Hepatocyte (in vitro differentiated cells): ENCODE data around the gene MOB1A. TPM values are rescaled to one million over a fixed set of nuclear protein-coding genes. Genes with fewer than 3 reads are reported as not detected.

Source experiments
- DNase-seq: peaks from one replicate; pipeline ENCODE4 v3.0.0-alpha.2; 2016; ENCODE audit warnings: low spot score
- H2AFZ ChIP-seq: fragments of 200-600 bp; sonication (generic); 2 replicates; pipeline ENCODE4 v1.6.0; 2016; ENCODE audit warnings: antibody characterized with exemption, mild to moderate bottlenecking
- H3K27ac ChIP-seq: fragments of 200-600 bp; sonication (generic); 2 replicates; pipeline ENCODE4 v1.5.1; 2016; ENCODE audit warnings: mild to moderate bottlenecking
- H3K27me3 ChIP-seq: fragments of 200-600 bp; sonication (generic); 2 replicates; pipeline ENCODE4 v1.6.1; 2016
- H3K36me3 ChIP-seq: fragments of 200-600 bp; sonication (generic); replicated peaks from 2 replicates; pipeline ENCODE4 v1.5.1; 2016; ENCODE audit warnings: low read depth; ENCODE audit not compliant: insufficient read depth
- H3K4me1 ChIP-seq: fragments of 200-600 bp; sonication (generic); 2 replicates; pipeline ENCODE4 v1.5.1; 2016; ENCODE audit warnings: mild to moderate bottlenecking, moderate library complexity; ENCODE audit not compliant: insufficient read depth
- H3K4me2 ChIP-seq: fragments of 200-600 bp; sonication (generic); 2 replicates; pipeline ENCODE4 v1.6.0; 2016
- H3K4me3 ChIP-seq: fragments of 200-600 bp; sonication (generic); 2 replicates; pipeline ENCODE4 v1.5.1; 2016; ENCODE audit warnings: mild to moderate bottlenecking
- H3K79me2 ChIP-seq: fragments of 200-600 bp; sonication (generic); 2 replicates; pipeline ENCODE4 v1.6.0; 2017; ENCODE audit warnings: mild to moderate bottlenecking
- H3K9me2 ChIP-seq: fragments of 200-600 bp; sonication (generic); replicated peaks from 2 replicates; pipeline ENCODE4 v1.6.0; 2017; ENCODE audit warnings: mild to moderate bottlenecking; ENCODE audit not compliant: insufficient read depth
- H3K9me3 ChIP-seq: fragments of 200-600 bp; sonication (generic); 2 replicates; pipeline ENCODE4 v1.5.1; 2016; ENCODE audit warnings: low read depth, mild to moderate bottlenecking
- H4K20me1 ChIP-seq: fragments of 200-600 bp; sonication (generic); 2 replicates; pipeline ENCODE4 v1.6.0; 2016; ENCODE audit warnings: mild to moderate bottlenecking; ENCODE audit not compliant: insufficient read depth, poor library complexity, severe bottlenecking
- CTCF ChIP-seq: fragments of 200-600 bp; sonication (generic); IDR thresholded peaks from 2 replicates; pipeline ENCODE4 v1.5.1; 2016; ENCODE audit warnings: antibody characterized with exemption, mild to moderate bottlenecking; ENCODE audit not compliant: poor library complexity
- EZH2 ChIP-seq: fragments of 200-600 bp; sonication (generic); IDR thresholded peaks from 2 replicates; pipeline ENCODE4 v1.6.1; 2016; ENCODE audit warnings: antibody characterized with exemption, mild to moderate bottlenecking, borderline replicate concordance
- EZH2phosphoT487 ChIP-seq: fragments of 200-600 bp; sonication (generic); IDR thresholded peaks from one replicate; pipeline ENCODE4 v1.6.1; 2018; ENCODE audit warnings: antibody characterized with exemption, mild to moderate bottlenecking, low read depth, moderate library complexity; ENCODE audit not compliant: unreplicated experiment, severe bottlenecking
- WGBS: methylation state at CpG from one replicate; pipeline ENCODE4 v1.1.6; 2016; ENCODE audit warnings: low lambda C conversion rate; ENCODE audit errors: missing lambda C conversion rate; 5-methylcytosine and 5-hydroxymethylcytosine counted together
- polyA plus RNA-seq: library from polyadenylated mRNA; unstranded; fragments of >200 nt; fragmentation: Nextera tagmentation; extraction: Ambion mirVana; gene quantifications from 2 replicates; pipeline ENCODE4 v1.2.1, GENCODE V29; 2016
- total RNA-seq: library from RNA; depleted of rRNA; stranded (reverse); fragments of >200 nt; gene quantifications from 2 replicates; pipeline ENCODE4 v1.2.3, GENCODE V29; 2014

The MOB1A gene
- total and polyA plus RNA-seq, 2 experiments from 2014 or later: 43.3 to 100 TPM

GRCh38 chr2:74221604-74222299 lies 43.1 kb upstream of the MOB1A start:
- Histone ChIP-seq H3K4me3 (no peak overlapping the region), H3K9me3 (no peaks in the 10 kb centered on the region), H3K4me2 (no peak overlapping the region), H3K79me2 (no peaks in the 10 kb centered on the region), H3K27me3 (no peaks in the 10 kb centered on the region), H4K20me1 (no peaks in the 10 kb centered on the region), H3K9me2 (no peaks in the 10 kb centered on the region), H2AFZ (no peak overlapping the region), H3K4me1 (no peaks in the 10 kb centered on the region), H3K36me3 (no peaks in the 10 kb centered on the region), H3K27ac (no peak overlapping the region)
- 92% methylated on average over 6 of the region's 6 CpGs for WGBS
- no peak for DNase-seq
- TF ChIP-seq EZH2 (no peak), CTCF (no peak), EZH2phosphoT487 (no peak)

GRCh38 chr2:74221091-74221490 lies 42.4 kb upstream of the MOB1A start:
- Histone ChIP-seq H4K20me1 (no peaks in the 10 kb centered on the region), H3K4me3 (no peak overlapping the region), H3K9me2 (no peaks in the 10 kb centered on the region), H3K27me3 (no peaks in the 10 kb centered on the region), H2AFZ (no peak overlapping the region), H3K27ac (no peak overlapping the region), H3K4me1 (no peaks in the 10 kb centered on the region), H3K4me2 (no peak overlapping the region), H3K36me3 (no peaks in the 10 kb centered on the region), H3K9me3 (no peaks in the 10 kb centered on the region), H3K79me2 (no peaks in the 10 kb centered on the region)
- TF ChIP-seq EZH2 (no peak), EZH2phosphoT487 (no peak), CTCF (no peak)
- no peak for DNase-seq
- 94% methylated on average over 6 of the region's 6 CpGs for WGBS

- H2AFZ ChIP-seq: no peak overlapping the region
- no peak for TF ChIP-seq EZH2
- TF ChIP-seq EZH2phosphoT487: no peak
- TF ChIP-seq CTCF: no peak
- no peak overlapping the region for H3K27ac ChIP-seq
- H3K4me2 ChIP-seq: no peak overlapping the region
- 98% methylated on average over 5 of the region's 5 CpGs for WGBS
- H3K4me1 ChIP-seq: no peaks in the 10 kb centered on the region
- no peak for DNase-seq
- no peaks in the 10 kb centered on the region for H4K20me1 ChIP-seq
- no peaks in the 10 kb centered on the region for H3K27me3 ChIP-seq
- H3K9me3 ChIP-seq: no peaks in the 10 kb centered on the region
- H3K4me3 ChIP-seq: no peak overlapping the region
- no peaks in the 10 kb centered on the region for H3K36me3 ChIP-seq
- H3K79me2 ChIP-seq: no peaks in the 10 kb centered on the region
- no peaks in the 10 kb centered on the region for H3K9me2 ChIP-seq
Observed at GRCh38 chr2:74219846-74220486, 41.3 kb upstream of the MOB1A start.
